Measurements from ENCODE around the gene IGF2R.
"Not testable (repeated sequence)": the region's sequence is repeated elsewhere in the genome, so short reads cannot be mapped to it uniquely, and the experiment has no call there.

IGF2R gene

DNA sequence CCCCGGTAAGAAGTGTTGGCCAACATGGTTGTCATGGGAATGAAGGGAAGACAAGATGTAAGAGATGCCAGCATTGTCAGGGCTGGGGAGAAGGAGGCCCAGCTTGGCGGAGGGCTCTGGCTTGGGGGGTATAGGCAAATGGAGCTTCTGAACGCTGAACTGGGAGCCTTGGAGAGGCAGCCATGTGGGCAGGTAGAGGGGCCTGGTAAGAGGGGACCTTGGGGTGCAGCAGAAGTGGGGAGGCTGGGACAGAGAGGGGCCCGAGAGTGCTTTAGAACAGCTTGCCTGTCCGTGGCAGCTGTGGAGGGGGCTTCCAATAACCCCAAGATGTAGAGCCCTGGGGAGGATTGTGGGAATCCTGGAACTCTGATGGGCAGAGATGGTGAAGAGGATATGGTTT is 155.7 kb downstream of the IGF2R start:
- no peak for DNase-seq (ENCODE audit: low read depth in 3 of 3)

DNA sequence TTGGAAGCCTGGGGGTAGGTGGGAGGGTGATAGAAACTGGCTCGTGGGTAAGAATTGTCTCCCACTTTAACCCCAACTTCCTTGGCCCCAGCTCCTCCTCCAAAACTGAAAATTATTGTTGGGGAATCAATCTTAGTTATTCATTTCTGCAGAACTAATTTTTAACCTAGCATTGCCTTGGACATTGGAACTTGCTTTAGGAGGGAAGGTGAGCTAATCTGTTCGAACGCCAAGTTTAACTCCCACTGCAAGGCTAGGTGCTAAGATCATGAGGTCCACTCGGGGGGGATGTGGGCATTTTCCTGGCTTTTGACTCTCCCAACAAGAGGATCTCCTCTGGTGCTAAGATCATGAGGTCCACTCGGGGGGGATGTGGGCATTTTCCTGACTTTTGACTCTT is 156.2 kb downstream of the IGF2R start:
- not testable (repeated sequence) for DNase-seq (ENCODE audit: low read depth in 3 of 3)

DNA sequence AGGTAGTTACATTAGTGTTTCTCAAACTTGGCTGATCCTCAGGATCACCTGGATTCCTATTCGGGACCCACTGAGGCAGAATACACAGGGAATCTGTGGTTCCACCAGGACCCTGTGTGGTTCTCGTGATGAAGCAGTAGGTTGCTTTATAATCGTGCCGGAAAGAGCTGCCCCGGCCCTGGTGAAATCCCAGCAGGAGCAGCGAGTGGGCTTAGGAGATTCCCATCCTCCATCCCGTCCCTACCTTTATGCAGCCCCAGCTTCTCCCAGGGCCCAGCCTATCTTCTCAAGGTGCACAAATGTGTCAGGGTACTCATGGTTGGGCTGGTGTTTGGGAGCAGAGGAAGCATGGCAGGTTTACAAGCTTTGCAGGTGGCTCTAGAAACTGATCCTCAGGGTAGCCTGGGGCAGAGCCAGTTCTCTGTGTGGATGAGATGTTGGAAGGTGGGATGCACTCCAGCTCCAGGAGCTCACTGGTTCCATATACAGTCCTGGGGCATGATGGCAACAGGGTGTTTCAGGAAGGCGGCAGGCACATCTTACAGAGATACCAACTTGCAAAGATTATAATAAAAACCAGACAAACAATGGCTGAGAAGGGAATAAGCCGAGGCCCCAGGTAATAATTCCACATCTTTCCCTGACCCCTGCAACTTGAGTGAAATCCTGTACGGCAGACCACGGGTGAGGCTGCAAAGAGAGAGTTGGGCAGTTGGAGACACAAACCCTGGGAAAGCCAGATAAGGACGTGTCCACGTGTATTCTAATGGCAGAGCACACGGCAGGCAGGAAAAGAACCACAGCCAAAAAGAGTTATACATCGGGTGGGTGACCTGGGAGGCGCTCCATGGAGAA is 158.6 kb downstream of the IGF2R start:
- no peak for DNase-seq (ENCODE audit: low read depth in 3 of 3)

DNA sequence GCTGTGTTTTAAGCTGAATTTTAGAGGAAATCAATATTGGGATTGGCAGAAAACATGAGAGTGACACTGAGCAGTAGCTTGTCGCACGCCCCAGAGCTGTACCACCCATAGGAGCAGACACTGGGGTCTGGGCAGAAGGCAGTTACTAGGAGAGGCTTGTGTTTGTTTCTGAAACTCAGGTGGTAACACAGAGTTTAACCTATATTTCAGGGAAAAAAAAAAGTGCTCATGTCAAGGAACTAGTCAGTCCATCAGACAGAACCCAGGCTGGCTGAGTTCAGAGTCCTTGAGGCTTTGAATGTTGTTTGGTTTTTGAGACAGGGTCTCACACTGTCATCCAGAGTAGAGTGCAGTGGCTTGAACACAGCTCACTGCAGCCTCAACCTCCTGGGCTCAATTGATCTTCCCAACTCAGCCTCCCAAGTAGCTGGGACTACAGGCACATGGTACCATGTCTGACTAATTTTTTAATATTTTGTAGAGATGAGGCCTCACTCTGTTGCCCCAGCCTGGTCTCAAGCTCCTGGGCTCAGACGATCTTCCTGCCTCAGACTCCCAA is 159.3 kb downstream of the IGF2R start:
- no peak for DNase-seq (ENCODE audit: low read depth in 3 of 3)

DNA sequence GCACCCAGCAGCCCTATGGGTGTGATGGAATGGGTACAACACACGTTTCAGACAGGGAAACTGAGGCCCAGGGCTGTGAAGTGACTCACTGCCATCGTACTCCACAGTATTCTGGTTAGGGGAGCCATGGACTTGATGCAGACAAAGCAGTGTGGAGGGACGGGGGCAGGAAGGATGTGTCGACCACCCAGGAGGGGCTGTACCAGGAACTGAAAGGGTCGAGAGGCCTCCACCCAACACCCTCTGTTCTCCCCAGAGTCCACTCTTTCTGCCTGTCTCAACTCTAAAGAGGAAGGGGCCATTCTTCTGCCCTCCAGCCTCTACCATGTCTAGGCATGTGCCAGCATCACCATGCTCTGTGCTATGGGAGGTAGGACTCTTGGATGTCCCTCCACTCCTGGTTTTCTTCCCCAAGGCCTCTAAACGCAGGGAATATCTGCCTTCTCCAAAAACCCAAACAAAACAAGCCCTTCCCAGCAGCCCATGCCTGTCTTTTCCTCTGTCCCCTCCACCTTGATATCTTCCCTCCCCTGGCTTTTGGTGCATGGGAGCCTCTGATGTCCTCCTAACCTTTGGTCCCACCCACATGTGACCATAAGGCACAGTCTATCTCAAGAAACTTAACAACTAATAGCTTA is 160.1 kb downstream of the IGF2R start:
- DNase-seq (ENCODE audit: low read depth in 3 of 3) = no peak

DNA sequence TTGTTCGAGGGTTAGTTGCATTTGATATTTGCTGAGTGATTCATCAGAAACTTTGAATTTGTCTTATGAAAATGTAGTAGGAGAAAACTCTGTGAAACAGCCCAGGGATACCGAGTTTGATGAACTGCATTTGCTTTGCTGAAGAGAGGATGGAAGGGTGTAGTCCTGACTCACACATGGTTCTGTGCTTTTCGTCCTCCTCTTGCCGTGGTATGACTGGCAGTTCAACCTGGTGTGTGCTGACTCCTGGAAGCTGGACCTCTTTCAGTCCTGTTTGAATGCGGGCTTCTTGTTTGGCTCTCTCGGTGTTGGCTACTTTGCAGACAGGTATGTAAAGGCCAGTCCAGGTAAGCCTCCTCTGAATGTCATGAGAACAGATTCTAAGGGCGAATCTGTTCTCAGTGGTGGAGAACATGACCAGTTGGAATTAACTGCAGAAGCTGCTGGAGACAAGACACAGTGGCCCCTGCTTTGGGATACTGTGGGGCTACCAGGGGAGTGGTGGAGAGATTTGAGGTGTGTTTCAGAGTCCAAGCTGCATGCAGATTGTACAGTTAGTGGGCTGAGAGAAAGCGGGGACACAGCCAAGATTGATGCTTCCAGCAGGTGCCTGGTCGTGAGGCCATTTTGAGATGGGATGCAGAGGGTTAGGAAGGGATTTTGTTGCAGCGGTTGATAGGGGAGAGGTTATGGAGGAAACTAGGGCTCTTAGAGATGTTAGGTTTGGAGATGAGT is 161.2 kb downstream of the IGF2R start:
- DNase-seq (ENCODE audit: low read depth in 3 of 3) = no peak

DNA sequence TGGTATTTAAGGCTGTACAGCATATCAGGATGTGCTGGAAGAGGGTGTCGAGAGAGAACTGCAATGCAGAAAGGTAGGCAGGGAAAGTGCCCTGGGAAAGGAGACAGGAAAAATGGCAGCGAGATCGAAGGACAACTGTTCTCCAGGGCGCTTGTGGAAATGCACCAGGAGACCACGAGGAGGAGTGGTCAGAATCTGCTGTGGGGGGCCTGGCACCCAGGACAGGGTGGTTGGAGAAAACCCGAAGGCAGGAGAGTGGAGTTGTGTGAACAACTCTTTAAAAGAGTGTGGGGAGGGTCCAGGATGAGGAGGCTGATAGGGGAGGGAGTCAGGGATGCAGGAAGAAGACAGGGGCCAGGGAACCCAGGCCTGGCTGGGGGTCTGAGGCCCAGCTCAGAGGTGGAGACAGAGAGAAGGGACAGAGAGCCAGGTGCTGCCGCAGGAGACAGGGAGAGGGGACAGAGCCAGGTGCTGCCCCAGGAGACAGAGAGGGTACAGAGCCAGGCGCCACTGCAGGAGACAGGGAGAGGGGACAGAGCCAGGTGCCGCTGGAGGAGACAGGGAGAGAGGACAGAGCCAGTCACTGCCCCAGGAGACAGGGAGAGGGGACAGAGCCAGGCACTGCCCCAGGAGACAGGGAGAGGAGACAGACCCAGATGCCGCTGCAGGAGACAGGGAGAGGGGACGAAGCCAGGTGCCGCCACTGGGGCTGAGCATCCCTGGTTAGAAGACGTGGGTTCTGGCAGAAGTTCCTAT is 162.0 kb downstream of the IGF2R start:
- no peak for DNase-seq (ENCODE audit: low read depth in 3 of 3)

DNA sequence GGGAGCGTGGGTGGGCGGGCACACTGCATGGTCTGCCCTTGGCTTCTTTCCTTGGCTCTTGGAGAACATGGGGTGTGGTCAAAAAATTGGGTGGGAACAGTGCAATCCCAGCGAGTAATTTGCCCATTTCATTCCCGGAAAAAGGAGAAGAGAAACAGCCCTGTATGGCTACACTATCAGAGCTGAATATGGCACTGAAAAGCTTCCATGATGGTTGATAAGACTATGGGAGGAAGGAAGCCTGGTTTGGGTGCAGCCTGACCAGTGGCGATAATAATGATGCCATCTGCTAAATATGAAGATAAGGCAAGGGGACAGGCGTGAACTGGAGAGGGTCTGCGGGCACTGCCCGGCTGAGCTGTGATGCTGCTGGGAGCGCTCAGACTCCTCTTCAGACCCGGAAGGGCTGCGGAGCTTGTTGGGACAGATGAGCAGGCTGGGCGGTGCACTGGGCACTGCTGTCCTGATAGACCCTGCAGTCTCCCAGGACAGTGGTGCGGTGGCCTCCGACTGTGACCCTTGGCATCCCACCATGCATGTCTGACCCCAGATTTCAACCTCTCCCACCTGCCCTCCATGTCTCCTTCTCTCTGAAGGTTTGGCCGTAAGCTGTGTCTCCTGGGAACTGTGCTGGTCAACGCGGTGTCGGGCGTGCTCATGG is 162.9 kb downstream of the IGF2R start:
- DNase-seq (ENCODE audit: low read depth in 3 of 3) = no peak

DNA sequence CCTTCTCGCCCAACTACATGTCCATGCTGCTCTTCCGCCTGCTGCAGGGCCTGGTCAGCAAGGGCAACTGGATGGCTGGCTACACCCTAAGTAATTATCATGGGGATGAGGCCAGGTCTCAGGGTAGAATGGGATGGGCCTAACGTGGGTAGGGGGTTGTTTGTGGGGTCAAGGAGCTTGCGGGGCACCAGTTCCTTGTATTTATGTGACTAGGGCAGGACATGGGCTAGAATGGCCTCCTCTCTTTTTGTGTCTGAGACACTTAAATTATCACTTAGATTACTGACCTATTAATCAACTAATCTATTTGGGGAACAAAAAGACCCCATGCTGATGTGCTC is 163.4 kb downstream of the IGF2R start:
- DNase-seq (ENCODE audit: low read depth in 3 of 3) = no peak

DNA sequence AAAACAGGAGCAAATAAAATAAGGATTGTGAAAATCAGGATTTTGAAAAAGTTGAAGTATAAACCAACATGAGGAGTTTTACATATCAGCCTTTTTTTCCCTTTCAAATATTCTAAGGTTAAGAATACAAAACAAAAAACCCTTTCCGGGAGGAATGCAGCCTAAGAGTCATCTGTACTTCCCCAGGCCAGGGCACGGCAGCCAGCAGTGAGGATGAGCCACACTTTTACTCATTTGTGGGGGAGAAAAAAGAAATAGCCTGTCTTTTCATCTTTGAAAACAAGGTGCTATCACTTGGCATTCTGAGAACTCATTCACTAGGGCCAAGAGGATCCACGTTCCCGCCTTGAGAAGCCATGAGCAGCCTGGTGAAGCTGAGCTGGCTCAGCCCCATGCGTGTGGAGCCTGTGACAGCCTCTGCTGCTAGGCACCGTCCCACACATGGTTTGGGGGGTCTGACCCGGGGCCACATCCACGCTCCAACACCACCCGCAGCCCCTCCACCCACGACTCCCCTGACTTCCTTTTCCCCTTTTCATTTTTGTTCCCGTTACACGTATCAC is 164.0 kb downstream of the IGF2R start:
- DNase-seq (ENCODE audit: low read depth in 3 of 3) = no peak

DNA sequence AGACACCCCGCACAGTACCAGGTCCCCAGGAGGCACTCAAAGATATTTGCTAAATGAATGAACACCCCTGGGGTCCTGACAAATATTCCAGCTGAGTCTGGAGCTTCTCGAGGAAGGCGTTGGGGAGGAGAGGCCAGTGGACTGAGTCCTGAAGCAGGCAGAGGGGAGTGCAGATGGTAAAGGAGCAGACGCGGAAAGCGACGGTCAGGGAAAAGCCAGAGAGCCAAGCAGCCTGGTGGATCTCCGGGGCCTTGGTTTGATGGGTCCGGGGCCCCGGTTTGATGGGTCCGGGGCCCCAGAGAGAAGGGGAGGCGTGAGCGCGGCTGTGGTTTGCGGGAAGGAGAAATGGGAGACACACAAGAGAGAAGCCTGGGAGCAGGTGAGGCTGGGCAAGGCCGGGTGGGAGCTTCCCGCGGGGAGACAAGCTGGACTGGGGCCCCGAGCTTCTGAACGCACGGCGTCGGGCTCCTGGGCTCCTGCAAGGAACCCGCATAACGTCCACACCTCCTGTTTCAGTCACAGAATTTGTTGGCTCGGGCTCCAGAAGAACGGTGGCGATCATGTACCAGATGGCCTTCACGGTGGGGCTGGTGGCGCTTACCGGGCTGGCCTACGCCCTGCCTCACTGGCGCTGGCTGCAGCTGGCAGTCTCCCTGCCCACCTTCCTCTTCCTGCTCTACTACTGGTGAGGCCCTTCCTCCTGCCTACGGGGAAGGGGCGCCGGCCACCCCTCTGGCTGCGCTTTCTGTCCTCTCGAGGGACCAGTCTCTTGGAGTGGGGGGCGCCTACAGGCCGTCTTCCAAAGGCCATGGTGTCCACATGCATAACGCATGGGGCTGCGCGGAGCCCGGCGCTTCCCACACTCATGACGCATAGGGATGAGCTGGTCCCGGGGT is 164.8 kb downstream of the IGF2R start:
- DNase-seq (ENCODE audit: low read depth in 3 of 3) = no peak

DNA sequence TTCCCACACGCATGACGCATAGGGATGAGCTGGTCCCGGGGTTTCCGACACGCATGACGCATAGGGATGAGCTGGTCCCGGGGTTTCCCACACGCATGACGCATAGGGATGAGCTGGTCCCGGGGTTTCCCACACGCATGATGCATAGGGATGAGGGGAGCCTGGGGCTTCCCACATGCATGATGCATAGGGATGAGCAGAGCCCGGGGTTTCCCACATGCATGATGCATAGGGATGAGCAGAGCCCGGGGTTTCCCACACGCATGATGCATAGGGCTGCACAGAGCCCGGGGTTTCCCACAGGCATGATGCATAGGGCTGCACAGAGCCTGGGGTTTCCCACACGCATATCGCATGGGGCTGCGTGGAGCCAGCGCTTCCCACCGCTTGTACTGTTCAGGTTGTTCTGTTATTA is 165.5 kb downstream of the IGF2R start:
- DNase-seq (ENCODE audit: low read depth in 3 of 3) = not testable (repeated sequence)

DNA sequence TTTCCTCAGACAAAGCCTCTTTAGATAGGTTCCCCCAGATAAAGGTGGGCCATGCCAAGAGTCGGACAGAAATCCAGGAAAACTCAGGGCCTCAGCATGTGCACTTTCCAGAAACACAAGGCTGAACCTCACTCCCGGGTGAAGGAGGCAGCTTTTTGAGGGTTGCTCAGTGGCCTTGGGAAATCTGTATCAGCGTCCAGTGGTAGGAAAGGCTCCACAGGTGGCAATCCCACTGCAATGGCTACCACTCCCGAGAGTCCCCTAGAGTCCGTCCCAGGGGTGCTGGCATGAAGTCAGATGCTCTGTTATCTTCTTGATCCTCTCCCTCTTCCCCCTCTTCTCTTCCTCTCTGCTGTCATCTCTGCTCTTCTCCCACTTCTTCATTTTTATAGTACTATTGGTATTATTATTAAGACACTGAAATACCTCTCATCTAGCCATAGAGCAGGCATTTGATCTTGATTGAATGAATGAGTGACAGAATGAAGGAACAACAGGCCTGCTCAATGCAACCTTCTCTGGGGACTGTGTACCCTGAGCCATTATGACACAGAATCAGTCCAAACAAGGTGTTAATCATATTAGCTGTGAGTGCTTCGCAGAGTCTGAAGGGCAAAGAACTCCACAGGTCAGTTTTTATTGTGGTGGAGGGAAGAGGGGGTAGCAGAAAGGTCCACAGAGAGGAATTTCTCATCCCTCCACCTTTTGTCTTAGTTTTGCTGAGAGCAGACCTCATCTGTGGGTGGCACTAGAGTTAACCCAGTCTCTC is 166.1 kb downstream of the IGF2R start:
- no peak for DNase-seq (ENCODE audit: low read depth in 3 of 3)

DNA sequence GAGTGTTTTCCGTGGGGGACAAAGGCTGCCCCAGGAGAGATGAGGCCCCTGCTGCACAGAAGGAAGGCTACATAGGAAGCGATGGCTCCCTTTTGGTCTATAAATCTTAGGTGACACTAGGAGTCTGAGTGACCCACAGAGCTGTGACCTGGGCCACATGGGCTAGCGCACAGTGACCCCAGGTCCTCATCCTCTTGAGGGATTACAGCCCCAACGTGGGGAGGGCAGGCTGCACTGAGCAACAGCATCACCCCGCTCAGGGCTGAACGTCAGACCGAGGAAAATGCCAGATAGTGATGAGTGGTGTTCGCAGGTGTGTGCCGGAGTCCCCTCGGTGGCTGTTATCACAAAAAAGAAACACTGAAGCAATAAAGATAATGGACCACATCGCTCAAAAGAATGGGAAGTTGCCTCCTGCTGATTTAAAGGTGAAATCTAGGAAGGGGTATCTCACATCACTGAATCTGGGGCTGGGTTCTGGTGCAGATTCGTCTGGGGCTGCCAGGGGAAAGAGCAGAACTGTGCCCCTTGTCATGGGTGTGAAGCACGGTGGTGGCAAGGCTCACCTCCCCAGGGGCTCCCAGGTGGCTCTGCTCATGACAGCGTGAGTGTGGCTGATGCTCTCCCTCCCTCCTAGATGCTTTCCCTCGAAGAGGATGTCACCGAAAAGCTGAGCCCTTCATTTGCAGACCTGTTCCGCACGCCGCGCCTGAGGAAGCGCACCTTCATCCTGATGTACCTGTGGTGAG is 167.2 kb downstream of the IGF2R start:
- no peak for DNase-seq (ENCODE audit: low read depth in 3 of 3)

DNA sequence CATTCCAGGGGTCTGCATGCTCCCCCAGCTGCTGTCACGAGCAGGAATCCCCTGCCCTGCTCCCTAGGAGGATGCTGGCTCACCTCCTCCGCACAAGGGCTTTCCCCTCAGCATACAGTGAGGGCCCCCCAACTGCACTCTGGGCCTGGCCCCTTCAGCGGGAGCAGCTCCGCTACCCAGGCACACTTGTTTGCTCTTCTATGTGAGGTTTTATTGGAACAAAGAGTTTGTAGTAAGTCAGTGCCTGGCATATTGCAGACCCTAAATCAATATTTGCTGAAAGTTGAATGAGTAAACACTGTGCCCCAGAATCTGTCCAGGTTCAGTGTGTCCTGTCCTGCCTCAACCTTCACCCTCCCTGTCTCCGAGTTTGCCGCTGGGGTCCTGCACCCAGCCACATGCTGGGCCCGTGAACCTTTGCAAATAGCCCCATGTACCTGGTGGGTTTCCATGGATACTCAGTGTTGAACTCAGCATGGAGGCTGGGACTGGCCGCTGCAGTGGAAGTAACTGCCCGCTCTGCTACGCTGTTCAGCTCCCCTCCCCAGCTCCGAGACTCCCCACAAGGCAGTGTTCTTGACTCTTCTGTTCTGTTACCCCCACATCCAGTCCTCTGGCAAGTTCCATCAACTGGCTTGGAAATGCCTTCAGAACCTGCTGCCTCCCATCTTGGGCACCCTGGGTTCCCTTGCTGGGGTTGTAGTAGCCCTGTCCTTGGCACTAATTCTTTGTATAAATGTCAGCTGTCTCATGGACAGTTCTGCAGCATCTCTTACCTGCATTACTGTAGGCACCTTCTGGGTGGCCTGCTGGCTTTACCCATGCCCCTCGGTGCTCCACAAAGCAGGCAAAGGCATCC is 168.5 kb downstream of the IGF2R start:
- no peak for DNase-seq (ENCODE audit: low read depth in 3 of 3)

DNA sequence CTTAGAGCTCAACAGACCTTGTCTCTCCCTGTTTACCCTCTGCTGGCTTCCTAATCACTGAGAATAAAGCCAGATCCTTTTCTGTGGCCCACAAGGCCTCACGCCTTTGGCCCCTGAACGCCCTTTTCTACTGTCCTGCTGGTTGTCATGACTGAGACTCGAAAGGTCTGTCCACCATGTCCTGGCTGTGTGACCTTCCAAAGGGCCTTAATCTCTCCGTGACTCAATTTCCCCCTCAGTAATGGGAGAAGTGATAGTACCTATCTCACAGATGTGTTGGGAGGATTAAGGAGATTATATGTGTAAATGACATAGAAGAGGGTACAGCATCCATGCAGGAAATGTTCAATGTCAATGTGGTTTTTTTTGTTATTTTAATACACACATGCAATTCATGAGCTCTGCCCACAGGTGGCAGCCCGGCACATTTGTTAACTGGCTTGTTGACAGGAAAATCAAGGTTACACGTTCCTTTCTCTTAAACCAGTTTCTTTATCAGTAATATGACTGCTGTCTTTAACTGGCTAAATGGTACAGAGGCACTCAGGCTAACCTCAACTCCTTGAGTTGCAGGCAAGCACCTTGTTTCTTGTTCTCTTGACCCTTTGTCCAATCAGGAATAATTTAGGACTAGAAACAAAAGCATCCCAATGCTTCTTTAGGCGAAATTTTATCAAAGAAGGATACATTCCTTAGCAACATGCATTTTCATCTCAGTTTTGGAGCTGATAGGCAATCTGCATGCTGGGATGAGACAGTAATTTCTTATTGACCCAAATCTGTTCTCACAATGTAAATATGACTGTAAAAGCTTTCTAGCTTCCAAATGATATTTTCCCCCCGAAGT is 169.3 kb downstream of the IGF2R start:
- peak in 2 of 3 experiments; percentile 16 to 33 for DNase-seq (ENCODE audit: low read depth in 3 of 3)
